Natural killer cell treated with Interleukin-12 subunit alpha and Interleukin-12 subunit beta and Interleukin-15 and Interleukin-18, amount 100 ng/mL, for 72 hours (primary cell): ENCODE data around the gene OTOP2. TPM values are rescaled to one million over a fixed set of nuclear protein-coding genes. Genes with fewer than 3 reads are reported as not detected.
"Not testable (repeated sequence)": the region's sequence is repeated elsewhere in the genome, so short reads cannot be mapped to it uniquely, and the experiment has no call there.

Source experiments
- ATAC-seq, 2 donors: fragments of 150-1000 bp; cut with Tn5 transposase in 1 of 2; sonication (Bioruptor Pico), chemical (Tn5 transposase) in 1 of 2; 2 replicates each; pipeline ENCODE4 v1.10.0; 2021
- DNase-seq: peaks from one replicate; pipeline ENCODE4 v3.0.0; 2022; ENCODE audit warnings: low spot score
- H3K27ac Mint-ChIP-seq, 2 donors: 1 replicate in 1 of 2; 2 replicates in 1 of 2; pipeline ENCODE4 v1.8.0; 2022; ENCODE audit warnings: mixed read lengths in 2 of 2, mild to moderate bottlenecking in 1 of 2, moderate library complexity in 1 of 2
- H3K27me3 Mint-ChIP-seq, 2 donors: 1 replicate in 1 of 2; 2 replicates in 1 of 2; pipeline ENCODE4 v1.8.0; 2022; ENCODE audit warnings: mixed read lengths in 2 of 2
- H3K36me3 Mint-ChIP-seq: one replicate; pipeline ENCODE4 v1.8.0; 2022; ENCODE audit warnings: mixed read lengths
- H3K4me1 Mint-ChIP-seq, 2 donors: 1 replicate in 1 of 2; 2 replicates in 1 of 2; pipeline ENCODE4 v1.8.0; 2022; ENCODE audit warnings: low read depth in 2 of 2, mixed read lengths in 2 of 2, mild to moderate bottlenecking in 1 of 2
- H3K4me3 Mint-ChIP-seq: one replicate; pipeline ENCODE4 v1.8.0; 2022; ENCODE audit warnings: mixed read lengths
- H3K9me3 Mint-ChIP-seq: 2 replicates; pipeline ENCODE4 v1.8.0; 2022; ENCODE audit warnings: mixed read lengths
- total RNA-seq, 2 donors: library from RNA; stranded (reverse); gene quantifications; one replicate each; pipeline ENCODE4 v1.2.3, GENCODE V29; 2022

Gene OTOP2
- total RNA-seq, 2 donors from 2014 or later: not detected

- DNase-seq (no peak), ATAC-seq (peak in 1 of 2 donors; percentile 57)
- no peaks in the 10 kb centered on the region for H3K36me3 Mint-ChIP-seq
- peaks cover 0 to 9% of the 10 kb centered on the region in 2 donors for H3K4me1 Mint-ChIP-seq
- no peak overlapping the region for H3K27ac Mint-ChIP-seq
- no peaks in the 10 kb centered on the region for H3K9me3 Mint-ChIP-seq
- H3K4me3 Mint-ChIP-seq: no peak overlapping the region
- peaks cover 0 to 9% of the 10 kb centered on the region in 2 donors for H3K27me3 Mint-ChIP-seq
These were observed 34.1 kb downstream of the OTOP2 start for GRCh38 chr17:74957935-74958740.

GRCh38 chr17:74959826-74960515 lies 35.9 kb downstream of the OTOP2 start:
- peaks cover 0 to 9% of the 10 kb centered on the region in 2 donors for H3K27me3 Mint-ChIP-seq
- no peak overlapping the region for H3K4me3 Mint-ChIP-seq
- no peak for ATAC-seq
- DNase-seq: no peak
- peaks cover 0 to 7% of the 10 kb centered on the region in 2 donors for H3K4me1 Mint-ChIP-seq
- no peak overlapping the region for H3K27ac Mint-ChIP-seq
- no peaks in the 10 kb centered on the region for H3K9me3 Mint-ChIP-seq
- H3K36me3 Mint-ChIP-seq: no peaks in the 10 kb centered on the region

GRCh38 chr17:74960570-74961342 lies 36.7 kb downstream of the OTOP2 start:
- Mint-ChIP-seq H3K4me1 (peaks cover 0 to 7% of the 10 kb centered on the region in 2 donors), H3K4me3 (no peak overlapping the region), H3K27me3 (peaks cover 0 to 7% of the 10 kb centered on the region in 2 donors), H3K36me3 (no peaks in the 10 kb centered on the region), H3K27ac (no peak overlapping the region), H3K9me3 (no peaks in the 10 kb centered on the region)
- DNase-seq (no peak), ATAC-seq (peak in 1 of 2 donors; percentile 14)

GRCh38 chr17:74961657-74962350 lies 37.7 kb downstream of the OTOP2 start:
- Mint-ChIP-seq H3K4me1 (peaks cover 0 to 7% of the 10 kb centered on the region in 2 donors), H3K9me3 (no peaks in the 10 kb centered on the region), H3K36me3 (no peaks in the 10 kb centered on the region), H3K27me3 (peaks cover 0 to 7% of the 10 kb centered on the region in 2 donors), H3K4me3 (no peak overlapping the region), H3K27ac (no peak overlapping the region)
- DNase-seq: peak; percentile 82
- peak; percentile 72 to 77 for ATAC-seq

GRCh38 chr17:74962622-74963394 lies 38.7 kb downstream of the OTOP2 start:
- ATAC-seq (no peak), DNase-seq (no peak)
- Mint-ChIP-seq H3K27me3 (peaks cover 0 to 7% of the 10 kb centered on the region in 2 donors), H3K4me1 (peaks cover 0 to 7% of the 10 kb centered on the region in 2 donors), H3K9me3 (no peaks in the 10 kb centered on the region), H3K36me3 (no peaks in the 10 kb centered on the region), H3K4me3 (no peak overlapping the region), H3K27ac (no peak overlapping the region)

- DNase-seq (no peak), ATAC-seq (no peak)
- Mint-ChIP-seq H3K4me3 (no peak overlapping the region), H3K36me3 (no peaks in the 10 kb centered on the region), H3K9me3 (no peaks in the 10 kb centered on the region), H3K27ac (no peak overlapping the region), H3K4me1 (peaks cover 0 to 3% of the 10 kb centered on the region in 2 donors), H3K27me3 (peaks cover 0 to 7% of the 10 kb centered on the region in 2 donors)
These were observed 39.6 kb downstream of the OTOP2 start for GRCh38 chr17:74963656-74964055.

GRCh38 chr17:74964246-74964761 lies 40.2 kb downstream of the OTOP2 start:
- Mint-ChIP-seq H3K4me1 (peaks cover 0 to 3% of the 10 kb centered on the region in 2 donors), H3K27ac (no peak overlapping the region), H3K9me3 (no peaks in the 10 kb centered on the region), H3K4me3 (no peak overlapping the region), H3K36me3 (no peaks in the 10 kb centered on the region), H3K27me3 (peaks cover 0 to 4% of the 10 kb centered on the region in 2 donors)
- DNase-seq (no peak), ATAC-seq (no peak)

- peaks cover 0 to 3% of the 10 kb centered on the region in 2 donors for H3K27me3 Mint-ChIP-seq
- H3K36me3 Mint-ChIP-seq: no peaks in the 10 kb centered on the region
- H3K27ac Mint-ChIP-seq: no peak overlapping the region
- peaks cover 0 to 3% of the 10 kb centered on the region in 2 donors for H3K4me1 Mint-ChIP-seq
- no peak overlapping the region for H3K4me3 Mint-ChIP-seq
- ATAC-seq (no peak), DNase-seq (no peak)
- no peaks in the 10 kb centered on the region for H3K9me3 Mint-ChIP-seq
These were observed 41.0 kb downstream of the OTOP2 start for GRCh38 chr17:74964988-74965622.

GRCh38 chr17:74968361-74968780 lies 44.3 kb downstream of the OTOP2 start:
- no peak overlapping the region for H3K27ac Mint-ChIP-seq
- no peaks in the 10 kb centered on the region for H3K9me3 Mint-ChIP-seq
- peaks cover 5 to 6% of the 10 kb centered on the region in 2 donors for H3K4me1 Mint-ChIP-seq
- peaks cover 6 to 8% of the 10 kb centered on the region in 2 donors for H3K27me3 Mint-ChIP-seq
- ATAC-seq: no peak
- no peaks in the 10 kb centered on the region for H3K36me3 Mint-ChIP-seq
- no peak for DNase-seq
- no peak overlapping the region for H3K4me3 Mint-ChIP-seq

GRCh38 chr17:74969501-74969900 lies 45.4 kb downstream of the OTOP2 start:
- H3K27me3 Mint-ChIP-seq, H3K27ac Mint-ChIP-seq, ATAC-seq, DNase-seq, H3K4me1 Mint-ChIP-seq, H3K9me3 Mint-ChIP-seq, H3K4me3 Mint-ChIP-seq, H3K36me3 Mint-ChIP-seq: not testable (repeated sequence)

GRCh38 chr17:74970395-74970794 lies 46.3 kb downstream of the OTOP2 start:
- no peaks in the 10 kb centered on the region for H3K36me3 Mint-ChIP-seq
- peaks cover 5 to 6% of the 10 kb centered on the region in 2 donors for H3K4me1 Mint-ChIP-seq
- DNase-seq: no peak
- peak overlapping the region; percentile 22 for H3K4me3 Mint-ChIP-seq
- H3K9me3 Mint-ChIP-seq: no peaks in the 10 kb centered on the region
- H3K27me3 Mint-ChIP-seq: peaks cover 8 to 10% of the 10 kb centered on the region in 2 donors
- ATAC-seq: no peak
- H3K27ac Mint-ChIP-seq: no peak overlapping the region
